Prostate gland (tissue), 2 donors: Measurements from ENCODE around the gene RAET1E.

Experiments used
- CTCF ChIP-seq, 4 experiments: fragments of 200-600 bp in 2 of 4; fragments of 450-650 bp in 2 of 4; sonication (generic) in 2 of 4; IDR thresholded peaks; 1 replicate in 3 of 4; 2 replicates in 1 of 4; pipeline ENCODE4 v1.5.1; 2016 to 2019; ENCODE audit warnings: antibody characterized with exemption in 4 of 4, mild to moderate bottlenecking in 2 of 4, moderate library complexity in 2 of 4
- POLR2A ChIP-seq: fragments of 450-650 bp; IDR thresholded peaks from one replicate; pipeline ENCODE4 v1.6.1; 2016; ENCODE audit warnings: antibody characterized with exemption, mild to moderate bottlenecking

- TF ChIP-seq CTCF (IDR thresholded peaks at IDR 0.05) (no peak), POLR2A (no peak)
These were observed 42.8 kb downstream of the RAET1E start for GRCh38 chr6:149855040-149855654.
